Tongue (tissue), 3 donors: ENCODE results near the gene SMARCA2. TPM values are rescaled to one million over a fixed set of nuclear protein-coding genes. Genes with fewer than 3 reads are reported as not detected.
A peak's percentile ranks its signal among the peaks of the same experiment; 100 is the strongest.

Experiments
- DNase-seq: peaks from one replicate; pipeline ENCODE4 v3.0.0-alpha.2; 2015
- small RNA-seq: library from RNA; depleted of rRNA; stranded (forward); fragments of <200 nt; gene quantifications from one replicate; pipeline ENCODE3, GENCODE V24; 2014; ENCODE audit warnings: low replicate concordance
- total RNA-seq: library from RNA; depleted of rRNA; stranded (reverse); fragments of >200 nt; gene quantifications from one replicate; pipeline ENCODE4 v1.2.3, GENCODE V29; 2014

SMARCA2 gene
- total RNA-seq, 1 donor from 2014 or later = 176 TPM

- DNase-seq = no peak
These were observed 201.4 kb downstream of the SMARCA2 start for GRCh38 chr9:2216591-2216990.

GRCh38 chr9:2217540-2217939 is 202.4 kb downstream of the SMARCA2 start:
- DNase-seq = no peak

GRCh38 chr9:2220036-2220435 is 204.9 kb downstream of the SMARCA2 start:
- DNase-seq = no peak

GRCh38 chr9:2227144-2227867 is 212.2 kb downstream of the SMARCA2 start:
- no peak for DNase-seq

GRCh38 chr9:2228132-2228531 is 213.0 kb downstream of the SMARCA2 start:
- DNase-seq = no peak

- DNase-seq = no peak
These were observed 213.5 kb downstream of the SMARCA2 start for GRCh38 chr9:2228641-2229040.

- DNase-seq = peak; percentile 58
These were observed 214.1 kb downstream of the SMARCA2 start for GRCh38 chr9:2229109-2229721.

- no peak for DNase-seq
These were observed 215.2 kb downstream of the SMARCA2 start for GRCh38 chr9:2230362-2230761.

GRCh38 chr9:2231101-2231500 is 216.0 kb downstream of the SMARCA2 start:
- no peak for DNase-seq

GRCh38 chr9:2231829-2232228 is 216.7 kb downstream of the SMARCA2 start:
- peak; percentile 51 for DNase-seq

GRCh38 chr9:2233274-2233673 is 218.1 kb downstream of the SMARCA2 start:
- DNase-seq = no peak

- DNase-seq = peak; percentile 92
These were observed 219.3 kb downstream of the SMARCA2 start for GRCh38 chr9:2234371-2234893.

- no peak for DNase-seq
These were observed 220.5 kb downstream of the SMARCA2 start for GRCh38 chr9:2235623-2236022.

- no peak for DNase-seq
These were observed 221.7 kb downstream of the SMARCA2 start for GRCh38 chr9:2236850-2237249.

GRCh38 chr9:2241461-2241835 is 226.3 kb downstream of the SMARCA2 start:
- peak; percentile 81 for DNase-seq

- peak; percentile 96 for DNase-seq
These were observed 226.9 kb downstream of the SMARCA2 start for GRCh38 chr9:2241836-2242741.

GRCh38 chr9:2242831-2243330 is 227.7 kb downstream of the SMARCA2 start:
- DNase-seq = peak; percentile 54

Small RNA genes lying within 50 kb of the gene (small RNA-seq; reads per million reads assigned to genes)
- gene RN7SL592P = not detected
- 0.08 reads per million for gene RNU2-25P
